ENCODE measurements around the gene SLC39A3. TPM values are rescaled to one million over a fixed set of nuclear protein-coding genes. Genes with fewer than 3 reads are reported as not detected.

SLC39A3 gene
- total and polyA plus RNA-seq, 8 donors, result 18.3 to 33.6 (median 22.8) TPM

DNA sequence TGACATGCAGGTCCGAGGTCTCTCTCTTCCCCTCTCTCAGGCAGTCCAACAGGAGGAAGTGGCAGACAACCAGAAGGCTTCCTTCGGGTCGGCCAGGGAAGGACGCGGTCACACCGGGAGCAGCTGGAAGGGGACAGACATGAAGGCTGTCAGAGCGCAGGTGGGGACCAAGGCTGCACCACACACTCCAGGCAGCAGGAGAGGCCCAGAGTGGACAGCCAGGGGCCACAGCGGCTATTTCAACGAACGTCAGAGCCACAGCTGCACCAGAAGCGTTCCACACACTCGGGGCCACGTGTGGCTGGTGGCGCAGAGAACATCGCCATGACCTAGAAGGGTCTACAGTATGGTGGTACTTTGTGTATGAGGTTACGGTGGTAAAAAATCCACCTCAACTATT lies 16.0 kb upstream of the SLC39A3 start:
- Histone ChIP-seq H3K4me3 (no peak overlapping the region), H3K27ac (no peak overlapping the region), H3K27me3 (no peaks in the 10 kb centered on the region), H3K4me1 (no peaks in the 10 kb centered on the region), H3K36me3 (peaks cover 0 to 80% of the 10 kb centered on the region in 2 donors), H3K9me3 (no peaks in the 10 kb centered on the region)
- intact Hi-C loops (cut with DNase I), result no loop called here
- no peak for ATAC-seq
- TF ChIP-seq, protein P1, sequence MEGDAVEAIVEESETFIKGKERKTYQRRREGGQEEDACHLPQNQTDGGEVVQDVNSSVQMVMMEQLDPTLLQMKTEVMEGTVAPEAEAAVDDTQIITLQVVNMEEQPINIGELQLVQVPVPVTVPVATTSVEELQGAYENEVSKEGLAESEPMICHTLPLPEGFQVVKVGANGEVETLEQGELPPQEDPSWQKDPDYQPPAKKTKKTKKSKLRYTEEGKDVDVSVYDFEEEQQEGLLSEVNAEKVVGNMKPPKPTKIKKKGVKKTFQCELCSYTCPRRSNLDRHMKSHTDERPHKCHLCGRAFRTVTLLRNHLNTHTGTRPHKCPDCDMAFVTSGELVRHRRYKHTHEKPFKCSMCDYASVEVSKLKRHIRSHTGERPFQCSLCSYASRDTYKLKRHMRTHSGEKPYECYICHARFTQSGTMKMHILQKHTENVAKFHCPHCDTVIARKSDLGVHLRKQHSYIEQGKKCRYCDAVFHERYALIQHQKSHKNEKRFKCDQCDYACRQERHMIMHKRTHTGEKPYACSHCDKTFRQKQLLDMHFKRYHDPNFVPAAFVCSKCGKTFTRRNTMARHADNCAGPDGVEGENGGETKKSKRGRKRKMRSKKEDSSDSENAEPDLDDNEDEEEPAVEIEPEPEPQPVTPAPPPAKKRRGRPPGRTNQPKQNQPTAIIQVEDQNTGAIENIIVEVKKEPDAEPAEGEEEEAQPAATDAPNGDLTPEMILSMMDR (IDR thresholded peaks at IDR 0.05), result no peak
- DNase-seq, result no peak

DNA sequence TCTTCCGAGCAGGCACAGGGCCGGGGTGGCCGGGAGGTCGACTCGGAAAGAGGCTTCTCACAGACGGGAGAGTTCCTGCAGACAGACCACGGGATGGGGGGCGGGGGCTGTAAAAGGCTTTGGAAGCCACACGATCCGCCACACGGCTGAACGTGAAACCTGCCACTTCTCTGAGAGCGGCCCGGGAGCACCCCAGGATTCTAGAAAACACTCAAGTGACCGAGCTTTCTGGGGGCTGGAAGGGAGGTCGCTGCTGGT lies 15.6 kb upstream of the SLC39A3 start:
- ATAC-seq, result no peak
- TF ChIP-seq, protein P1 (IDR thresholded peaks at IDR 0.05), result no peak
- H3K27me3 ChIP-seq, result no peaks in the 10 kb centered on the region
- H3K36me3 ChIP-seq, result peaks cover 0 to 75% of the 10 kb centered on the region in 2 donors
- H3K9me3 ChIP-seq, result no peaks in the 10 kb centered on the region
- intact Hi-C loops (cut with DNase I), result no loop called here
- no peak for DNase-seq
- H3K4me3 ChIP-seq, result no peak overlapping the region
- no peak overlapping the region for H3K27ac ChIP-seq
- H3K4me1 ChIP-seq, result no peaks in the 10 kb centered on the region

DNA sequence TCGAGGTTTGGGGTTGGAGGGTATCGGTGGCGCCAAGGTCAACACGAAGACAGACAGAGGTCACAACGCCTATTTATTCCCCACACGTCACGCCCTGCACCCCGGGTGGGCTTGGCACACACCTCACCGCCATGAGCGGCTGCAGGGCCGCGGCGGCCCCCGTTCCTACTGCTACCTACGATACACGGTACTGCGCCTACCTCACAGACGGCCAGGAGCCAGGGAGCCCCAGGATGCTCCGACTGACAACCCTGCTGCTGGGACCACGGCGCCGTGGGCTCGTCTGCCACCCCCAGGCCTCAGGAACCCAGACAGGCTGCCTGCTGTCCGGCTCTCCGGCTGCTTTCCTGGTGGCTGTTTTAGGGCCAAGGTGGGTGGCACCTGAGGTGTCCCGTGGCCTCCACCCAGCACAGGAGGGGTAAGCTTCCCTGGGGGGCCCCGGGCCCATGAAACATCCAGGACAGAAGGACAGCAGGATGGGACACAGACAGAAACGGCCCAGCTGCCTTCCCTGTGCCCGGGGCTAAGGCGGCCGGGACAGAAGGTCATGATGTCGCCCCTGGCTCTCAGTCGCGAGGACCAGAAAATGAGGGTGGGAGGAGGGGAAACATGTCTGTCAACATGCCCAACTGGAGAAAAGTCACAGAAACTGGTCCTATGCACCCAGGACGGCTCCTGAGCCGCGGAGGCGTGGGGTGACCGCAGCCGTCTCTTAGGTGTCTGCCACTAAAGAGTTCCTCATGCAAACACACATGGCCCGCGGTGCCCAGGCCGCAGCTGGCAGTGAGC lies 15.0 kb upstream of the SLC39A3 start:
- H3K27ac ChIP-seq, result no peak overlapping the region
- DNase-seq (no peak), ATAC-seq (no peak)
- H3K27me3 ChIP-seq, result no peaks in the 10 kb centered on the region
- H3K36me3 ChIP-seq, result peaks cover 0 to 70% of the 10 kb centered on the region in 2 donors
- no peaks in the 10 kb centered on the region for H3K4me1 ChIP-seq
- no peaks in the 10 kb centered on the region for H3K9me3 ChIP-seq
- no peak overlapping the region for H3K4me3 ChIP-seq
- TF ChIP-seq, protein P1 (IDR thresholded peaks at IDR 0.05), result no peak
- intact Hi-C loops (cut with DNase I), result no loop called here

DNA sequence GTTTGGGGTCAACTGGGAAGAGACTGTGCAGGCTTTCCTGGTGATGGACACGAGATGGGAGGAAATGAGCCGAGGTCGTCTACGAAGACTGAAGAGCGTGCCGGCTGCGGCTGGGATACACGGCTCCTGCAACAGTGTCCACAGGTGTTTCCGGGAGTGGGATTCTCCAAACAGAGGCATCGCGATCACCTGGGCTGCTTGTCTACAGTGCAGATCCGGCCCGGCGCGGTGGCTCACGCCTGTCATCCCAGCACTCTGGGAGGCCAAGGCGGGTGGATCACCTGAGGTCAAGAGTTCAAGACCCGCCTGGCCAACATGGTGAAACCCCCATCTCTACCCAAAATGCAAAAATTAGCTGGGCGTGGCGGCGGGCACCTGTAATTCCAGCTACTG lies 11.6 kb upstream of the SLC39A3 start:
- TF ChIP-seq, protein P1 (IDR thresholded peaks at IDR 0.05), result no peak
- intact Hi-C loops (cut with DNase I), result no loop called here
- no peaks in the 10 kb centered on the region for H3K27me3 ChIP-seq
- H3K4me1 ChIP-seq, result peaks cover 0 to 7% of the 10 kb centered on the region in 2 donors
- H3K9me3 ChIP-seq, result no peaks in the 10 kb centered on the region
- peaks cover 0 to 36% of the 10 kb centered on the region in 2 donors for H3K36me3 ChIP-seq
- DNase-seq, result no peak
- ATAC-seq, result no peak
- H3K27ac ChIP-seq, result no peak overlapping the region
- no peak overlapping the region for H3K4me3 ChIP-seq

DNA sequence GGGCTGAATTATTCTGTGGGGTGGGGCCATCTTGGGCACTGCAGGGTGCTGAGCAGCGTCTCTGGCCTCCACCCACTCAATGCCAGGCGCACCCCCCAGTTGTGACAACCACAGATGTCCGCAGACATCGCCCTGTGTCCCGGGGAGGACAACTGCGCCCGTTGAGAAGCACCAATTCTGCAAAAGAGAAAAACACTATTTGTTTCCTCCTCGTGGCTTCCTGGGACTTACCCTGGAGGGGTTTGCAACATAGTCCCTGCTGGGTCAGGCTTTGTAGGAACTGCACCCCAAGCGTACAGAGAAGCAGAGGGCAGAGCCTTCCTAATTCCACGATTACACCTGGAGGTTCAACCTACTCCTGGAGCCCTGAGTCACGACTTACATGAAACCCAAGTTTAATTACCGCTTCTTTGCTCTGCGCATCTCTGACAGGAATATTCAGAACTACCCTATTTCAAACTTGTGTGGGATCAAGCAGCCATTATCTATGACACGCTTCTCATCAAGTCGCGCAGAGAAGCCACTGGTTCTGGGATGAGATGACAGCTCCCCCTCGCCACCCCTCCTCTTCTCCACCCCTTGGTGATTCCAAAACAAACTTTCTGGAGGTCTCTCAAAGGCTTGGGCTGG lies 11.1 kb upstream of the SLC39A3 start:
- Histone ChIP-seq H3K27me3 (no peaks in the 10 kb centered on the region), H3K36me3 (peaks cover 0 to 31% of the 10 kb centered on the region in 2 donors), H3K4me1 (peaks cover 0 to 7% of the 10 kb centered on the region in 2 donors), H3K4me3 (no peak overlapping the region), H3K9me3 (no peaks in the 10 kb centered on the region), H3K27ac (no peak overlapping the region)
- ATAC-seq (no peak), DNase-seq (no peak)
- intact Hi-C loops (cut with DNase I), result no loop called here
- TF ChIP-seq, protein P1 (IDR thresholded peaks at IDR 0.05), result no peak

Measured in left lung (tissue), 10 donors.